Fibroblast of lung (primary cell): ENCODE measurements around the gene P4HTM. TPM values are rescaled to one million over a fixed set of nuclear protein-coding genes. Genes with fewer than 3 reads are reported as not detected.
A peak's percentile ranks its signal among the peaks of the same experiment; 100 is the strongest.

ENCODE experiments used
- DNase-seq, 2 donors: peaks; one replicate each; pipeline versions ENCODE4 v3.0.0 to v3.0.0-alpha.2; 2010; ENCODE audit warnings: low read depth in 2 of 2
- H2AFZ ChIP-seq: 2 replicates; pipeline ENCODE4 v1.5.1; 2012; ENCODE audit warnings: low read length, control low read depth, inconsistent platforms
- H3K27ac ChIP-seq: 2 replicates; pipeline ENCODE4 v1.5.1; 2011; ENCODE audit warnings: low read length, control low read depth; ENCODE audit not compliant: insufficient read depth
- H3K27me3 ChIP-seq: 2 replicates; pipeline ENCODE4 v1.5.1; 2011; ENCODE audit warnings: mild to moderate bottlenecking, low read length; ENCODE audit not compliant: control insufficient read depth, insufficient read depth
- H3K36me3 ChIP-seq: 2 replicates; pipeline ENCODE4 v1.5.1; 2011; ENCODE audit warnings: low read length; ENCODE audit not compliant: control insufficient read depth, insufficient read depth
- H3K4me1 ChIP-seq: 2 replicates; pipeline ENCODE4 v1.5.1; 2011; ENCODE audit warnings: low read length; ENCODE audit not compliant: control insufficient read depth, insufficient read depth; ENCODE audit errors: extremely low read depth
- H3K4me2 ChIP-seq: 2 replicates; pipeline ENCODE4 v1.5.1; 2011; ENCODE audit warnings: low read length, control low read depth; ENCODE audit not compliant: insufficient read depth; ENCODE audit errors: extremely low read depth
- H3K4me3 ChIP-seq, 4 experiments: fragments of 200-600 bp in 1 of 4; sonication (generic) in 1 of 4; replicated peaks in 1 of 4; 2 replicates each; pipeline ENCODE4 v1.5.1; 2011 to 2016; ENCODE audit warnings: low read length in 4 of 4, low read depth in 3 of 4, mild to moderate bottlenecking in 3 of 4, control low read depth in 2 of 4, inconsistent platforms in 1 of 4, mixed read lengths in 1 of 4; ENCODE audit not compliant: insufficient read depth in 1 of 4; ENCODE audit errors: control extremely low read depth in 1 of 4
- H3K79me2 ChIP-seq: 2 replicates; pipeline ENCODE4 v1.5.1; 2012; ENCODE audit warnings: mild to moderate bottlenecking, low read length, inconsistent platforms; ENCODE audit not compliant: control insufficient read depth, insufficient read depth
- H3K9ac ChIP-seq: 2 replicates; pipeline ENCODE4 v1.5.1; 2011; ENCODE audit warnings: mild to moderate bottlenecking, low read length, control low read depth; ENCODE audit not compliant: insufficient read depth
- H3K9me3 ChIP-seq: 2 replicates; pipeline ENCODE4 v1.5.1; 2012; ENCODE audit warnings: low read depth, low read length; ENCODE audit not compliant: control insufficient read depth, insufficient read depth
- H4K20me1 ChIP-seq: 2 replicates; pipeline ENCODE4 v1.5.1; 2011; ENCODE audit warnings: low read length; ENCODE audit not compliant: control insufficient read depth, insufficient read depth; ENCODE audit errors: extremely low read depth
- CTCF ChIP-seq, 2 donors: IDR thresholded peaks in 1 of 2; conservative IDR thresholded peaks in 1 of 2; 1 replicate in 1 of 2; 2 replicates in 1 of 2; pipeline ENCODE4 v1.5.1; 2011 to 2012; ENCODE audit warnings: low read length in 2 of 2, control low read depth in 1 of 2, inconsistent platforms in 1 of 2, low read depth in 1 of 2, mild to moderate bottlenecking in 1 of 2
- EZH2 ChIP-seq: IDR thresholded peaks from 2 replicates; pipeline ENCODE4 v1.5.1; 2012; ENCODE audit warnings: low read length, control low read depth, mild to moderate bottlenecking; ENCODE audit errors: missing control alignments
- polyA plus RNA-seq, 2 donors: library from polyadenylated mRNA; depleted of rRNA in 1 of 2; stranded (reverse) in 1 of 2; unstranded in 1 of 2; fragments of >200 nt; gene quantifications; 2 replicates each; pipeline ENCODE4 v1.2.1, GENCODE V29; 2011 to 2012; ENCODE audit warnings: missing spikeins in 1 of 2
- total RNA-seq: library from RNA; depleted of rRNA; stranded (reverse); fragments of >200 nt; gene quantifications from 2 replicates; pipeline ENCODE4 v1.2.1, GENCODE V29; 2014

The P4HTM gene
- total and polyA plus RNA-seq, 2 donors (not counting 1 experiment from before 2014, with no cell fraction given) = 16.2 to 46.7 TPM

- Histone ChIP-seq H3K4me2 (no peak overlapping the region), H4K20me1 (no peaks in the 10 kb centered on the region), H3K27ac (no peak overlapping the region), H3K4me3 (no peak overlapping the region), H3K79me2 (no peaks in the 10 kb centered on the region), H3K27me3 (no peaks in the 10 kb centered on the region), H3K36me3 (peaks cover 5% of the 10 kb centered on the region), H2AFZ (no peak overlapping the region), H3K9ac (no peak overlapping the region), H3K9me3 (no peaks in the 10 kb centered on the region), H3K4me1 (peaks cover 4% of the 10 kb centered on the region)
- DNase-seq = no peak
- no peak for TF ChIP-seq EZH2
- no peak for TF ChIP-seq CTCF (conservative IDR thresholded peaks at IDR 0.05 in 1 of 2, IDR thresholded peaks at IDR 0.05 in 1 of 2; ENCODE audit: low read depth in 1 of 2, low read length in 2 of 2)
Measured at GRCh38 chr3:48984663-48985062, 5.4 kb upstream of the P4HTM start.

- H3K36me3 ChIP-seq = peaks cover 2% of the 10 kb centered on the region
- H3K4me1 ChIP-seq = peaks cover 5% of the 10 kb centered on the region
- no peak overlapping the region for H3K9ac ChIP-seq
- no peak for DNase-seq
- no peaks in the 10 kb centered on the region for H3K27me3 ChIP-seq
- H3K27ac ChIP-seq = no peak overlapping the region
- TF ChIP-seq CTCF (conservative IDR thresholded peaks at IDR 0.05 in 1 of 2, IDR thresholded peaks at IDR 0.05 in 1 of 2; ENCODE audit: low read depth in 1 of 2, low read length in 2 of 2) (no peak), EZH2 (no peak)
- no peaks in the 10 kb centered on the region for H4K20me1 ChIP-seq
- no peak overlapping the region for H3K4me3 ChIP-seq
- H3K4me2 ChIP-seq = no peak overlapping the region
- peaks cover 7% of the 10 kb centered on the region for H3K79me2 ChIP-seq
- no peaks in the 10 kb centered on the region for H3K9me3 ChIP-seq
- H2AFZ ChIP-seq = no peak overlapping the region
Measured at GRCh38 chr3:48985831-48986376, 4.1 kb upstream of the P4HTM start.

GRCh38 chr3:48989126-48989795, 780 bp upstream of the P4HTM start:
- Histone ChIP-seq H3K27me3 (no peaks in the 10 kb centered on the region), H3K9ac (peak overlapping the region; percentile 92), H3K4me1 (peaks cover 12% of the 10 kb centered on the region), H3K4me2 (peak overlapping the region; percentile 69), H4K20me1 (no peaks in the 10 kb centered on the region), H2AFZ (peak overlapping the region; percentile 60), H3K79me2 (peaks cover 25% of the 10 kb centered on the region), H3K27ac (peak overlapping the region; percentile 94), H3K36me3 (peaks cover 2% of the 10 kb centered on the region), H3K9me3 (no peaks in the 10 kb centered on the region), H3K4me3 (peak overlapping the region; percentile 50 to 85 (median 78))
- TF ChIP-seq CTCF (conservative IDR thresholded peaks at IDR 0.05 in 1 of 2, IDR thresholded peaks at IDR 0.05 in 1 of 2; ENCODE audit: low read depth in 1 of 2, low read length in 2 of 2) (no peak), EZH2 (no peak)
- DNase-seq = peak in 1 of 2 donors; percentile 17
